HCT116 (cell line): ENCODE data around the gene ZNF71.

Experiments used
- EZH2 ChIP-seq: fragments of 200-600 bp; sonication (generic); IDR thresholded peaks from 2 replicates; pipeline ENCODE4 v1.6.1; 2017; ENCODE audit warnings: antibody characterized with exemption, mixed run types
- EZH2phosphoT487 ChIP-seq: fragments of 200-600 bp; IDR thresholded peaks from 2 replicates; pipeline ENCODE4 v1.6.1; 2018; ENCODE audit warnings: antibody characterized with exemption, borderline replicate concordance
- POLR2A ChIP-seq: IDR thresholded peaks from 2 replicates; pipeline ENCODE4 v1.7.0; 2011; ENCODE audit warnings: borderline replicate concordance; ENCODE audit not compliant: insufficient read depth, insufficient read length; ENCODE audit errors: extremely low read depth
- YY1 ChIP-seq: IDR thresholded peaks from 2 replicates; pipeline ENCODE4 v1.6.1; 2011; ENCODE audit warnings: low read length, low read depth, moderate library complexity, mild to moderate bottlenecking; ENCODE audit not compliant: insufficient replicate concordance; ENCODE audit errors: extremely low read depth
- ZFX ChIP-seq: fragments of 450-650 bp; IDR thresholded peaks from 2 replicates; pipeline ENCODE4 v1.6.1; 2017
- TF ChIP-seq, protein P1 (sequence below): IDR thresholded peaks from 2 replicates; pipeline ENCODE4 v1.6.1; 2011; ENCODE audit warnings: mild to moderate bottlenecking, low read length, moderate library complexity; ENCODE audit not compliant: insufficient replicate concordance; ENCODE audit errors: extremely low read depth
- TF ChIP-seq, protein P2 (sequence below), 3 experiments: fragments of 200-600 bp in 1 of 3; sonication (generic) in 1 of 3; IDR thresholded peaks in 2 of 3; conservative IDR thresholded peaks in 1 of 3; 2 replicates each; pipeline ENCODE4 v1.5.1; 2012 to 2017; ENCODE audit warnings: low read depth in 2 of 3, low read length in 2 of 3, antibody characterized with exemption in 1 of 3, borderline replicate concordance in 1 of 3, control low read depth in 1 of 3, mild to moderate bottlenecking in 1 of 3, mixed read lengths in 1 of 3, mixed run types in 1 of 3, moderate library complexity in 1 of 3; ENCODE audit not compliant: insufficient read depth in 1 of 3
- TF ChIP-seq, protein P3 (sequence below): IDR thresholded peaks from 2 replicates; pipeline ENCODE4 v1.6.1; 2012; ENCODE audit warnings: low read depth

DNA sequence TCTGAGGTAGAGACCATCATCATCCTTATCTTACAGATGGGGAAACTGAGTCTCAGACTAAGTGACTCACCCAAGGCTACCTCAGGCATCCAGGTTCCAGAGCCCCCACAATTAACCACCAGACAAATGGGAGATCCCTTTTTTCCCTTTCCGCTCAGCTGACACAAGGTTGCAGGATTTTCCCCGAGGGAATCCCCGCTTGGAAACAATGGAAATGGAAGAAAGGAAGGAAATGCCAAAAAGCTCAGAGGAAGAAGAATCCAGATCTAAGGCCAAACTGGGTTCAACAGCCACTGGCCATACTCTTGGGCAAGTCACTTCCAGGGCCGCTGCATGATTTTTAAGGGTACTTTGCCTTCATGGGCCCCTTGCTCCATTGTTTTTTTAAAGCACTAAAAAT is 1.6 kb downstream of the ZNF71 start:
- TF ChIP-seq, protein P1, sequence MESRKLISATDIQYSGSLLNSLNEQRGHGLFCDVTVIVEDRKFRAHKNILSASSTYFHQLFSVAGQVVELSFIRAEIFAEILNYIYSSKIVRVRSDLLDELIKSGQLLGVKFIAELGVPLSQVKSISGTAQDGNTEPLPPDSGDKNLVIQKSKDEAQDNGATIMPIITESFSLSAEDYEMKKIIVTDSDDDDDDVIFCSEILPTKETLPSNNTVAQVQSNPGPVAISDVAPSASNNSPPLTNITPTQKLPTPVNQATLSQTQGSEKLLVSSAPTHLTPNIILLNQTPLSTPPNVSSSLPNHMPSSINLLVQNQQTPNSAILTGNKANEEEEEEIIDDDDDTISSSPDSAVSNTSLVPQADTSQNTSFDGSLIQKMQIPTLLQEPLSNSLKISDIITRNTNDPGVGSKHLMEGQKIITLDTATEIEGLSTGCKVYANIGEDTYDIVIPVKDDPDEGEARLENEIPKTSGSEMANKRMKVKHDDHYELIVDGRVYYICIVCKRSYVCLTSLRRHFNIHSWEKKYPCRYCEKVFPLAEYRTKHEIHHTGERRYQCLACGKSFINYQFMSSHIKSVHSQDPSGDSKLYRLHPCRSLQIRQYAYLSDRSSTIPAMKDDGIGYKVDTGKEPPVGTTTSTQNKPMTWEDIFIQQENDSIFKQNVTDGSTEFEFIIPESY, result no peak
- TF ChIP-seq YY1, result no peak
- TF ChIP-seq, protein P2, sequence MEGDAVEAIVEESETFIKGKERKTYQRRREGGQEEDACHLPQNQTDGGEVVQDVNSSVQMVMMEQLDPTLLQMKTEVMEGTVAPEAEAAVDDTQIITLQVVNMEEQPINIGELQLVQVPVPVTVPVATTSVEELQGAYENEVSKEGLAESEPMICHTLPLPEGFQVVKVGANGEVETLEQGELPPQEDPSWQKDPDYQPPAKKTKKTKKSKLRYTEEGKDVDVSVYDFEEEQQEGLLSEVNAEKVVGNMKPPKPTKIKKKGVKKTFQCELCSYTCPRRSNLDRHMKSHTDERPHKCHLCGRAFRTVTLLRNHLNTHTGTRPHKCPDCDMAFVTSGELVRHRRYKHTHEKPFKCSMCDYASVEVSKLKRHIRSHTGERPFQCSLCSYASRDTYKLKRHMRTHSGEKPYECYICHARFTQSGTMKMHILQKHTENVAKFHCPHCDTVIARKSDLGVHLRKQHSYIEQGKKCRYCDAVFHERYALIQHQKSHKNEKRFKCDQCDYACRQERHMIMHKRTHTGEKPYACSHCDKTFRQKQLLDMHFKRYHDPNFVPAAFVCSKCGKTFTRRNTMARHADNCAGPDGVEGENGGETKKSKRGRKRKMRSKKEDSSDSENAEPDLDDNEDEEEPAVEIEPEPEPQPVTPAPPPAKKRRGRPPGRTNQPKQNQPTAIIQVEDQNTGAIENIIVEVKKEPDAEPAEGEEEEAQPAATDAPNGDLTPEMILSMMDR (IDR thresholded peaks at IDR 0.05 in 2 of 3, conservative IDR thresholded peaks at IDR 0.05 in 1 of 3; ENCODE audit: borderline replicate concordance in 1 of 3, insufficient read depth in 1 of 3, low read depth in 2 of 3, low read length in 2 of 3), result no peak
- no peak for TF ChIP-seq EZH2phosphoT487
- no peak for TF ChIP-seq POLR2A
- TF ChIP-seq ZFX, result no peak
- no peak for TF ChIP-seq EZH2
- TF ChIP-seq, protein P3, sequence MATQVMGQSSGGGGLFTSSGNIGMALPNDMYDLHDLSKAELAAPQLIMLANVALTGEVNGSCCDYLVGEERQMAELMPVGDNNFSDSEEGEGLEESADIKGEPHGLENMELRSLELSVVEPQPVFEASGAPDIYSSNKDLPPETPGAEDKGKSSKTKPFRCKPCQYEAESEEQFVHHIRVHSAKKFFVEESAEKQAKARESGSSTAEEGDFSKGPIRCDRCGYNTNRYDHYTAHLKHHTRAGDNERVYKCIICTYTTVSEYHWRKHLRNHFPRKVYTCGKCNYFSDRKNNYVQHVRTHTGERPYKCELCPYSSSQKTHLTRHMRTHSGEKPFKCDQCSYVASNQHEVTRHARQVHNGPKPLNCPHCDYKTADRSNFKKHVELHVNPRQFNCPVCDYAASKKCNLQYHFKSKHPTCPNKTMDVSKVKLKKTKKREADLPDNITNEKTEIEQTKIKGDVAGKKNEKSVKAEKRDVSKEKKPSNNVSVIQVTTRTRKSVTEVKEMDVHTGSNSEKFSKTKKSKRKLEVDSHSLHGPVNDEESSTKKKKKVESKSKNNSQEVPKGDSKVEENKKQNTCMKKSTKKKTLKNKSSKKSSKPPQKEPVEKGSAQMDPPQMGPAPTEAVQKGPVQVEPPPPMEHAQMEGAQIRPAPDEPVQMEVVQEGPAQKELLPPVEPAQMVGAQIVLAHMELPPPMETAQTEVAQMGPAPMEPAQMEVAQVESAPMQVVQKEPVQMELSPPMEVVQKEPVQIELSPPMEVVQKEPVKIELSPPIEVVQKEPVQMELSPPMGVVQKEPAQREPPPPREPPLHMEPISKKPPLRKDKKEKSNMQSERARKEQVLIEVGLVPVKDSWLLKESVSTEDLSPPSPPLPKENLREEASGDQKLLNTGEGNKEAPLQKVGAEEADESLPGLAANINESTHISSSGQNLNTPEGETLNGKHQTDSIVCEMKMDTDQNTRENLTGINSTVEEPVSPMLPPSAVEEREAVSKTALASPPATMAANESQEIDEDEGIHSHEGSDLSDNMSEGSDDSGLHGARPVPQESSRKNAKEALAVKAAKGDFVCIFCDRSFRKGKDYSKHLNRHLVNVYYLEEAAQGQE, result no peak
